Retina (tissue), 1 donor: ENCODE data around the gene THOC1.
A peak's percentile ranks its signal among the peaks of the same experiment; 100 is the strongest.
"Not testable (repeated sequence)": the region's sequence is repeated elsewhere in the genome, so short reads cannot be mapped to it uniquely, and the experiment has no call there.

Experiments used
- DNase-seq: peaks from one replicate; pipeline ENCODE4 v3.0.0-alpha.2; 2016

THOC1 gene, protein sequence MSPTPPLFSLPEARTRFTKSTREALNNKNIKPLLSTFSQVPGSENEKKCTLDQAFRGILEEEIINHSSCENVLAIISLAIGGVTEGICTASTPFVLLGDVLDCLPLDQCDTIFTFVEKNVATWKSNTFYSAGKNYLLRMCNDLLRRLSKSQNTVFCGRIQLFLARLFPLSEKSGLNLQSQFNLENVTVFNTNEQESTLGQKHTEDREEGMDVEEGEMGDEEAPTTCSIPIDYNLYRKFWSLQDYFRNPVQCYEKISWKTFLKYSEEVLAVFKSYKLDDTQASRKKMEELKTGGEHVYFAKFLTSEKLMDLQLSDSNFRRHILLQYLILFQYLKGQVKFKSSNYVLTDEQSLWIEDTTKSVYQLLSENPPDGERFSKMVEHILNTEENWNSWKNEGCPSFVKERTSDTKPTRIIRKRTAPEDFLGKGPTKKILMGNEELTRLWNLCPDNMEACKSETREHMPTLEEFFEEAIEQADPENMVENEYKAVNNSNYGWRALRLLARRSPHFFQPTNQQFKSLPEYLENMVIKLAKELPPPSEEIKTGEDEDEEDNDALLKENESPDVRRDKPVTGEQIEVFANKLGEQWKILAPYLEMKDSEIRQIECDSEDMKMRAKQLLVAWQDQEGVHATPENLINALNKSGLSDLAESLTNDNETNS

DNA sequence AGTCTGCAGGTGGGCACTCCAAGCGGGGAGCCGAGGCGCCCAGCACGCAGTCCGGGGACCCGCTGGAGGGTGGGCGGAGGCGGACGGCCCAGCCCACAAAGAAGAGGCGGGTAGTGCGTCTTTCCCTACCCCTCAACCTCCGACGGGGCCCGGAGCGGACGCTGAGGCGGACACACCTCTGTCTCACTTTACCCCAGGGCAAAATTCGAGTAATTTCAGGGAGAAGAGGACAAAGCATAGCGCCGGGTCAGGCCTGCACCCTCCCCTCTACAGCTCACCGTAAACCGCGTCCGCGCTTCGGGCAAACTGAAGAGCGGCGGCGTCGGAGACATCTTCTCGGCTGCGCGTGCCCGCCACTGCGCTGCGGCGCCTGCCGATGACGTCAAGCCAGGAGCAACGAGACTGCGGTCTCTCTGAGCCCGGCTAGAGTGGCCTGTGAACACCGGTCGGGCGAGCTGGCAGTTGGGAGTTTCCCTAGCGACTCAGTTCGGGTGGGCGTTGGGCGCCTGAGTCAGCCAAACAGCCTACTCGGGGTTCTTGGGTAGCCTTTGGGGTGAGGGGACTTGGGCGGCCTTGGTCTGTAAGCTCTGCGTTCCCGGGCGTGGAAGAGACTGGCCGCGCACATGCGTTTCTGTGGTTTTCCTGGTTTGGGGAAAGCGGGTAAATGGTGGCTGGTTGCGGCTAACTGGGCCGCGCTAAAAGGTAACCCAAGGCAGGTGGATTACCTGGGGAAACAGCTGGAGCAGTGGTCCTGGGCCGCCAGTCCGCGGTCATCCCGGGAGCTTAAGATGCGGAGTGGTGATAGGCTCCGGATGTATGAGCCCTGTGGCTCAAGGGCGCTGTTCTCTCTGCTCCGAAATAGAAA is at the start of gene THOC1:
TSS of gene THOC1 (minus strand) at position 360 of the 865 bp plus-strand sequence. CDS start at position 332, 28 bp downstream.
- DNase-seq, result peak; percentile 99

DNA sequence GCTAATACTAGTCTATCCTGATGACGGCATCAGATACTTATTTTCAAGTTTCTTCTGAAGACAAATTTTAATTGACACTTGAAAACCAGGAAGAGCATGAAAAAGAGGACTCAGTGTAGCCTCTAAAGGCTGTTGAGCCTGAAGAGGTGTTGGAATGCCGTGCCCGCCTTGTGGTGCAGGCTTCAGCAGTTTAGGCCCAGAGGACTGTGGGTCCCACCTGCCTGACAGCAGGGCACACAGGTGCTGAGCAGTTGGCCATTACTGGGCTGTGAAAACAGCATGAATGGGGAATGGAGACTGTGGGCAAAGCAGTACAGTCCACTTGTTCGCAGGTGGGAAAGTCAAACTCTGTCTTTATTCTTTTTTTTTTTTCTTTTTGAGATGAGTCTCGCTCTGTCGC is 49.8 kb upstream of the THOC1 start:
- DNase-seq, result no peak

DNA sequence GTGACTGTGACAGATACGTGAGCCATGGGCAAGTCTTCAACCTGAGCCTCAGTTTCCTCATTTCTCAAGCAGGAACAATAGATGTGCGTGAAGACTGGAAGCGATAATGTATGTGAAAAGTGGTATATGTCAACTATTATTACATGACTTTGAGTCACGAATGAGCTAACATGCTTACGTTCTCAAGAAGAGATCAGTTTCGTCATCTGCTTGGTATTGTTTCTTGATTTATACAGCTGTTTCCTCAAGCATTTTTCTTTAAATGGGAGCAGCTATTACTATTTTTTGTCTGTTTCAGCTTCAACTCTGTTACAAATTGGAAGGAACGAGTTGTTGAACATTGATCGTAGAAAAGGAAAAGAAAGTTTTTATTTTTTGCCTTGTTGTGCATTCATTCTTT is 48.5 kb upstream of the THOC1 start:
- no peak for DNase-seq

DNA sequence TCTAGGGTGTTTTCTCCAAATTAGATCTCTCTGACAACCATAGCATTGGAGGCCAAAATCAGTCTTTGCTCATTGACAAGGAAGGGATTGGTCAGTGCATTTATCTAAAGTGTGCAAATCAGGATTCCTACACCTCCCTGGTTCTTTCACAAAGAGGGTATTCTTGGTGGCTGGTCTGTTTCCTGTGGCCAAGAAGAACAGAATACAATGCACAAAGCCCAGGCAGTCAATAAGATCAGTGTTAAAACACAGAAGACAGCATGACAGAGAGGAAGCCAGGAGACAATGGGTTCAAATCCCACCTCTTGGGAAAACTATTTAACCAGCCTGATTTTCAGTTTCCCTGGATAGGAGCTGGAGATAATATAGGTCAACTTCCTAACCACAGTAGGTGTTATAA is 46.1 kb upstream of the THOC1 start:
- no peak for DNase-seq

DNA sequence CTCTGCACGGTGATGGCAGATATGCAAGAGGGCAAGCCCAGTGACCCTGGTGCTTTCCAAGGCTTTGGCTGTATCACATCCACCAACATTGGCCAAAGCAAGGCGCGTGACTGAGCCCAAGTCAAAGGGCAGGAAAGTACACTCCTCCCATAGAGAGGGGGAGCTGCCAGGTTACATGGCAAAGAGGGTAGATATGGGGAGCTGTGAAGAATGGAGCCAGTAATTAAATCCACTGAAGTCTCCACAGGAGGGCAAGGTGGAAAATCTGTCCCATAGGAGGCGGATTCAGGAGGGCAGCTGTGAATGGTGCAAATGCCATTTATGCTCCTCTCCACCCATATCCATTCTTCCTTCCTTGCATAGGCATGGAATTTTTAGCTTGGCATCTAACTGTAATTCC is 44.6 kb upstream of the THOC1 start:
- no peak for DNase-seq

DNA sequence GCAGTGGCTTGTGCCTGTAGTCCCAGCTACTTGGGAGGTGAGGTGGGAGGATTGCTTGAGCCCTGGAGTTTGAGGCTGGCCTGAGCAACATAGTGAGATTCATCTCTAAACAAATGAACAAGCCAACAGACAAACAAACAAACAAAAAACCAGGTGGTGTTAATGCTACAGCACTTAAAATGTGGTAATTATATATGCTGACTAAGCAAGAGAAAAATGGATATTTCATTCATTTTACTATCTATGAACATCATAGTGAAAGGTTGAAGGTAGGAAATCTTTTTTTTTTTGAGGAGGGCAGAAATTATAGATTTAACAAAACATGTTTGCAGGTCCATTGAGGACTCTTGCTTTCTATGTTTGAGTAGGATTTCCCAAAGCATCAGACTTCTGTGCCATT is 42.2 kb upstream of the THOC1 start:
- DNase-seq, result no peak

DNA sequence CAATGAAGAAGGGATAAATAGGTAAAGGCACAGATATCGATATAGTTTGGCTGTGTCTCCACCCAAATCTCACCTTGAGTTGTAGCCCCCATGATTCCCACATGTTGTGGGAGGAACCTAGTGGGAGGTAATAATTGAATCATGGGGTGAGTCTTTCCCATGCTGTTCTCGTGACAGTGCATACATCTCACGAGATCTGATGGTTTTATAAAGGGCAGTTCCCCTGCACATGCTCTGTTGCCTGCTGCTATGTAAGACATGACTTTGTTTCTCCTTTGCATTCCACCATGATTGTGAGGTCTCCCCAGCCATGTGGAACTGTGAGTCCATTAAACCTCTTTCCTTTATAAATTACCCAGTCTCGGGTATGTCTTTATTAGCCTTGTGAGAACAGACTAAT is 40.2 kb upstream of the THOC1 start:
- DNase-seq, result not testable (repeated sequence)

DNA sequence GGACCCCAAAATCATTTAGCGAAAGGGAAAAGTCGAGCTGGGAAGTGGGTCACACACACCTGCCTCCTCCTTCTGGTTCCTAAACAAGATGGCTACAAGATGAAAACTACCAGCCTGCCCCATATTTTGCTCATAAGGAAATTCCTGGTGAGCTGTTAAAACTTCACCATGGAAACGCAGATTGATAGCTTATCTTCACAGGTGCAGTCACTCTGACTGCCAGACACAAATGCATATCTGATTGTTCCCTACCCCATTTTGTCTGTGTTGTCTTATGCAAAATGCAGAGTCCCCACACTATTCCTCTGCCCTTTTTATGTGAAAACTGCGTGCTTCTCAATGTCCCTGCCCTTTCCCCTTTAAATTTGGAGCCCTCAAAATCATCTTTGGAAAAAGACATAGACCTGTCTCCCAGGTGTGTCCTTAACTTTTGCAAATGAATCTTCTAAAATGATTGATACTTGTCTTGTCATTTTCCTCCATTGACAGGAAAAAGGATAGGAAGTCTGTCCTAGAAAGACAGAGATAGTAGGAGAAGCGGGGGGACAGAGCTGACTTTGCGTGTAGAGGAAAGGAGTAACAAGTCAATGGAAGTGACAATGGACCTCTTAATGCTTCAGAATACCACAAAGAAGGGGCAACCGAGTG is 38.9 kb upstream of the THOC1 start:
- DNase-seq, result no peak

DNA sequence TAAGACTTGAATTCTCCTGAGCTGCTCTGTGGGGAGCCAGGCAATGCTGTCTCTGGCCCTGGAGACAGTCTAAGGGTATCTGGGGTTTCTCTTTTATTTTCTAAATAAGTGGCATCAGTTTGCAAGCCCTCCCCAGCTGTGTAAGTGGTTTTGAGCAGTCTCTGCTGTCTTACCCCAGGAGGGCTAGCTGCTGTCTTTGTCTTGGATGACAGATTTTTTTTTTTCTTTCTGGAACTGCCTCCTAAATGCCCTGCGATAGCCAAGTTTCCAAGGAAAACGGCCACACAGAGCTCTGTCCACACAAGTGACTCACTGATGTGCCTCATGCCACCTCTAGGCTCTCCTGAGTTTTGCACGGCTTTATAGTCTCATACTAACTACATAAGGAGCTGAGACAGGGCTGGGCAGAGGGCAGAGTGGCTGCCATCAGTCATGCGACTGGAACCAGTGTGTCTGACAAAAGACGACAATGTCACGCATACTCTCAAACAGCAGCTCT is 37.2 kb upstream of the THOC1 start:
- DNase-seq, result peak; percentile 49

DNA sequence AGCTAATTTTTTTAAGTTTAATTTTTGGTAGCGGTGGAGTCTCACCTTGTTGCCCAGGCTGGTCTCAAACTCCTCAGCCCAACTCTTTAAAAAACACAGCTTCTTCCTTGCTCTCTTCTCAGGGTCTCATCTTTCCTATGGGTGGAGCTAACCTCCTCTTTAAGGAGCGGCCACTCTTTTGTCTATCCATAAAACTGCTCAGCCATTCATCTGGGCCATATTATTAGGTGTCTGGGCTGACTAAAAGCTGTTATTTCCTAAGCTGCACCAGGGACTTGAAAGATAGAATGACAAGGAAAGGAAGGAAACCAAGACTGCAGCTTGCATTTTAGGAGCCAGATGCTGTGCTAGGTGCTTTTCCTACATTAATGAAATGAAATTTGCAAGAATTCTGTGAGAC is 35.8 kb upstream of the THOC1 start:
- DNase-seq, result no peak

DNA sequence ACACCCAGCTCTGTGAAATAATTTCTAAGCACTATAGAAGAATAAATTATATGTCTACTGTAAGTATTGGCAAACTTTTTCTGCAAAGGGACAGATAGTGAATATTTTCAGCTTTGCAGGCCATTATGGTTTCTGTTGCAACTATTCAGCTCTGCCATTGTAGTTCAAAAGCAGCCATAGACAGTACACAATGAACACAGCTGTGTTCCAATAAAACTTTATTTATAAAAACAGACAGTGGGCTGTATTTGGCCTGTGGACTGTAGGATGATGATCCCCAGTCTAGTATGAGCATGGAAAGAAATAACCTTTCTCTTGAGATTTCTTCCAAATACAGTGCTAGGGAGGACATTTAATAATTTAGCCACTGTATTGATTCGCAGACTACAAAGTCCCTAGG is 35.2 kb upstream of the THOC1 start:
- DNase-seq, result no peak

DNA sequence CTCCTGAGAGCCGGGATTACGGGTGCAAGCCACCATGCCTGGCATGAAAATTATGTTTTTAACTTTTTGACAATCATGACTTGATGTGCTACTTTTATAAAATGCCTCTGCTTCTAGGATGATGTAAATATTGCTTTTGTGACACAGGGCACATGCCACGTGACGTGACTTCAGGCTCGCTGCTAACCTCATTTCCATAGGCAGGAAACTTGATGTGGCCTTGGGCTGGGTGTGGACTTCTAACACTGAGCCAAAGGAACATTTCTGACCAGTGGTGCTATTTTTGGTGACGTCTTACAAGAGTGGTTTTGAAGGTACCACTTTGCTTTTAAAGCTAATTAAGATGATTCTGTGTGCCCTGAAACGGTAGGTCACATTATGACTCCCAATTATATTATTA is 34.2 kb upstream of the THOC1 start:
- no peak for DNase-seq

DNA sequence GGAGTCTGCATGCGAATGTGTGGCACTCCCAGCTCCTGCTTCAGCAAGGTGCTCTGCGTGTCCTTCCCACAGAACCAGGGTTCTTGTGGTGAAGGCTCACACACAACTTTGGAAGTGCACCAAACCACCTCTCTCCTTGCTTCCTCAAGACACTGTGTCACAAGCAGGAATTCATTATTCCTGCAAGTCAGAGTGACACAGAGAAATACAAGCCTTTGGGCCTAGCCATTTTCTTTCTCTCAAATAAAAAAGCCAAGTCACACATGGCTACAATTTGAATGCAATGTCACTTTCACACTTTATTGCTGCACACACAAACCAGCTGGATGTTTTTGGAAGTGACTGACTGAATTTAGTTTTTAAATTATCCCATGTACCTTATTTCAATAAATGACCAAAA is 30.1 kb upstream of the THOC1 start:
- no peak for DNase-seq

DNA sequence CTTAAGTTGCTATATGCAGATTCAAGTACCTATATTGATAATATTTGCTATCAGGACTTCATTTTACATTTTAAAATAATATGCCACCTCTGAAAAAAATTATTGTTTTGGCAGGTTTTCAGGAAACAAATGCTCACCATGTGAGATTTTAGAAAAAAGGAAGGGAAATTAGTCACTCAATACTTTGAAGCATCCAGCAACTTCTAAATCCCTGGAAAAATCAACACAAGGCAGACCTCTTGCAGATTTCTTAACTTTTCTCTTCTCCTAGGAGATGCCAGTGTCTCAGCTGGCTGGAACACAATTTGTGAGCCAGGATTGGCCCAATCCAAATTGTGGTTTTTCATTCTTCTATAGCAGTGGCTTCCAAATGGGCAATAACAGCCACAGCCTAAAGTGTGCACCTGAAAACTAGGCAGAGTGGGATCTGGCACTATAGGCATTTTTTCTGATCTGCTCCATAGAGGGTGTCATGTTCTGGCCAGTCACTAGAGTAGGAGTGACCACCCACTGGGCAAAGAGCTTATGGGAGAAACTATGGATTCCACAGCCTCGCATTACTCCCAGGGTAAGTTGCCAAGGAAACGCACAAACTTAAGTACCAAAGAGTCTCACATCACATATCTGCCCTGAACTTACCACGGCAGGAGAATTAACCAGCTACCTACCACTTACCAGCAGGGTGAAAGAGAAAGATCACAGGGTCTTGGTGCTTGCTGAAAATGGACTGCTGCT is 28.1 kb upstream of the THOC1 start:
- no peak for DNase-seq

DNA sequence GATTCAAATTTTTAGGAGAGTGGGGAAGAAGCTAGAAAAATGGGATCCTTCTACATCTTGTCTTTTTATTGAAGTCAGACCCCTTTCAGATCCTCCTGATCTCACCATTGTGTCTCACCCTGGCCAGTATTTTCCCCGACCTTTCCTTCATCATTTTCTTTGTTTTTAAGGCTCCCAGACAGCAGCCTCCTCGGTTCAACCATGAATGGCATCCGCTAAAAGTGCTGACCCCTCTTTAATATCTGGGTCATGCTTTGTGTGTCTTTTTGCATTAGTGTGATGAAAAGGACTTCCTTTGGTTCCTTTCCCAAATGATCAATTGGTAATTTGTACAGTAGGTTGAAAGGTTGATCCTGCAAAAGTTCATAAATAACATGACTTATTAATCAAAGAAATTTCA is 26.7 kb upstream of the THOC1 start:
- peak; percentile 55 for DNase-seq

DNA sequence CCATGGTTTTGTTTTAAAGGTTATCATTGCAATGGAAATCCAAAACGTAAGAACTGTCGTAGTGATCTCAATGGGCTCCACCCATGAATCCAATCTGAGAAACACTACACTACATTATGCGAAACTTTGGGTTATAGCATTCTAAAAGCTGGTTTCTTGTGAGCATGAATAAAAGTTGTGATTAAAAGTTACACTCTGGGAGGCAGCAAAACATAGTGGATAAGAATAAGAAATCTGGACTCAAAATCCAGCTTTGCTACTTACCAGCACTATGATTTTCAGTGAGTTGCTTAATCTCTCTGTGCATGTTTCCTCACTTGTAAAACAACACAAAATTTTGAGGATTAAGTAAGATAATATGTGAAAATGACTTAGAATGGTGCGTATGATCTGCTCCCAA is 25.7 kb upstream of the THOC1 start:
- no peak for DNase-seq

DNA sequence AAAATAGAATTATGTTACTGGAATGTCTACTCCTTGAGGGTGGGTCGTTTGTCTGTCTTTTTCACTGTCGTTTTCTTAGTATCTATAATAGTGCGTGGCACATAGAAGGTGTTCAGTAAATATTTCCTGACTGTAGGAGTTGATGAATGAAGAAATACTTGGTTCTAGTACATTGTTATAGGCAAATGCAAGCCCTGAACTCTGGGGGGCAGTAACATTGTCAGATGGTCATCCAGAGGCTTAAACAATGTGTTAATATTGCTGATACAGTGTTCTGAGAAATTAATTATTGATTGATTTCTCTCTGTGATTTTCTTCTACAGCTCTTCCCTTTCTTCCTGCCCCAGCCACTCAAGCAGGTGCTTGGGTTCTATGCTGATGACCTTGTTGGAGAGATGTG is 24.4 kb upstream of the THOC1 start:
- no peak for DNase-seq

DNA sequence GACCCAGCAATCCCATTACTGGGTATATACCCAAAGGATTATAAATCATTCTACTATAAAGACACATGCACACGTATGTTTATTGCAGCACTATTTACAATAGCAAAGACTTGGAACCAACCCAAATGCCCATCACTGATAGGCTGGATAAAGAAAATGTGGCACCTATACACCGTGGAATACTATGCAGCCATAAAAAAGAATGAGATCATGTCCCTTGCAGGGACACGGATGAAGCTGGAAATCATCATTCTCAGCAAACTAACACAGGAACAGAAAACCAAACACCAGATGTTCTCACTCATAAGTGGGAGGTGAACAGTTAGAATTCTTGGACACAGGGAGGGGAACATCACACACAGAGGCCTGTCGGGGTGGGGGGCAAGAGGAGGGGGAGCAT is 22.1 kb upstream of the THOC1 start:
- DNase-seq, result not testable (repeated sequence)

DNA sequence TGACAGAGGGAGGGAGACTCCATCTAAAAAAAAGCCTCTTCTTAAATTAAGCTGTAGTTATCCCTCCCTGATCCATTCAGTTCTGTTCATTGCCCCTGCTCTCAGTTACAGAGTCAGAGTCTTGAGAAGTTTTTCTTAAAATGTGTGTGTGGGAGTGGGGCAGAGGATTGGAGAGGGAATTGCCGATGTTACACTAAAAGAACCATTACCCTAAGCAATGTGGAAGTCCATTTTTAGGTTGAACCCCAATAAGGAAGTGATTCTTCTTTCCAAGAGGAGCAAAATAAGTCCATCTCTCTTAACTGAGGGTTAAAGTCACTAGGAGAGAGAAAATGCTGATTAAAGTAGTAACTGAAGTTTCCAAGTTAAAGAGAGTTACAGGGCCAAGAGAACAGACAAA is 21.2 kb upstream of the THOC1 start:
- DNase-seq, result no peak

DNA sequence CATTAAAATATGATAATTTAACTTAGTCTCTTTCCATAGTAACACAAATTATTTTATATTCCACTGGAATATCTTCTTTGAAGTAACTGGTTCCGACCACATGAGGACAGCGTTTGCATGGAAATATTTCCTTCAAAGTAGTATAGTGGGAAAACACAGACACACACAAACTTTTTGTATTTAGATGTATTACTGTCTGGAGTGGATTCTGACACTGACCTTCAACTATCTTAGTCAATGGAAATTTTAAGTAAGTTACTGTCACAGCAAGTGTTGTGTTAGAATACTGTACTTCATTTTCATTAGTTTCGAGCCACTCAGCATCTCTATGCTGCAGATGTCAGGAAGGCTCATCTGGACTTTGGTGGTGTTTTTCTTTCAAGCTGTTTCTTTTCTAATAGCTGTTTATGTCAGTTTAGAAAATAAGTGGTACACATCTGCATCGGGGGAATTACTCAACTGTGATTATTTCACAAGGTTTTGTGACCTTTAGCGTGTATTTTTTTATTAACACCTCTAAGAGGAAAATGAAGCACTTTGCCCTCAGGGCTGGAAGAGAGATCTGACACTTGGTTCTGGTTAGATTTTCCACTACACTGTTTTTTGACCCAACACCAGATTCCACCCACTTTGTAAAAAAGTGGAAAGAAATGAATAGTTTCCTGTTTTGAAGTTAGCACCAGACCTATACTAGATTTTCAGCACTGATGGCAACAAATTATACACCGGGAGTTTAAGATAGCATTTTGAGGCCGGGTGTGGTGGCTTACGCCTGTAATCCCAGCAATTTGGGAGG is 18.9 kb upstream of the THOC1 start:
- DNase-seq, result peak; percentile 21

DNA sequence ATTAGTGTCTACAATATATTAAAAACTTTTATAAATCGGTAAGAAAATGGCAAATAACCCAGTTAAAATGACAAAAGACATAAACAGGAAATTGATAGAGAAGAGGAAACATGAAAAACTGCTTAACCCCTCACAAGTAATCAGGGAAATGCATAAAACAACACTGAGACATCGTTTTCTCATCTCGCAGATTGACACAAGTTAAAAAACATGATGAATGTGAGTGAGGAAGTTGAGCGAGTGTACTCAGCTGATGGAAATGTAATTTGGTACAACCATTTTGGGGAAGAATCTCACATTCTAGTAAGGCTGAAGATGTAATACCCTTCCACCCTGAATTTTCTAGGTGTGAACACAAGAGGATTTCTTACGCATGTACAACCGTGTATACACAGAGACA is 18.0 kb upstream of the THOC1 start:
- no peak for DNase-seq
